NCI-H524 (cell line): Measurements from ENCODE around the gene CTAGE9.

Experiments
- DNase-seq, 2 experiments: peaks; one replicate each; lab custom pipeline; 2025; lab: John Stamatoyannopoulos, UW

Gene CTAGE9

GRCh38 chr6:131673184-131673583, 37.6 kb downstream of the CTAGE9 start:
- DNase-seq, result no peak

- no peak for DNase-seq
Measured at GRCh38 chr6:131669891-131670290, 40.9 kb downstream of the CTAGE9 start.

DNA sequence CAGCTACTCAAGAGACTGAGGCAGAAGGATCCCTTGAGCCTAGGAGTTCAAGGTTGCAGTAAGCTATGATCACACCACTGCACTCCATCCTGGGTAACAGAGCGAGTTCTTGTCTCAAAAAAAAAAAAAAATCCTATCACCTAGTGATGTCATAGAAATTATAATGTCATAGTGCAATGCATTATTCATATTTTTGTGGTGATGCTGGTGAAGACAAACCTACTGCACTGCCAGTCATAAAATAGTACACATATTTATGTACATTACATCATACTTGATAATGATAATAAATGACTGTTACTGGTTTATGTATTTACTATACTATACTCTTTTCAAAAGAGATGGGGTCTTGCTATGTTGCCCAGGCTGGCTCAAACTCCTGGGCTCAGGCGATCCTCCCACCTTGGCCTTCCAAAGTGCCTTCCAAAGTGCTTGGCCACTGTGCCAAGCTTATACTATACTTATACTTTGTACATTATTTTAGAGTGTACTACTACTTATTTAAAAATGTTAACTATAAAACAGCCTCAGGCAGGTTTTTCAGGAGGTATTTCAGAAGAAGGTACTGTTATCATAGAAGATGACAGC, 47.1 kb downstream of the CTAGE9 start:
- no peak for DNase-seq

DNA sequence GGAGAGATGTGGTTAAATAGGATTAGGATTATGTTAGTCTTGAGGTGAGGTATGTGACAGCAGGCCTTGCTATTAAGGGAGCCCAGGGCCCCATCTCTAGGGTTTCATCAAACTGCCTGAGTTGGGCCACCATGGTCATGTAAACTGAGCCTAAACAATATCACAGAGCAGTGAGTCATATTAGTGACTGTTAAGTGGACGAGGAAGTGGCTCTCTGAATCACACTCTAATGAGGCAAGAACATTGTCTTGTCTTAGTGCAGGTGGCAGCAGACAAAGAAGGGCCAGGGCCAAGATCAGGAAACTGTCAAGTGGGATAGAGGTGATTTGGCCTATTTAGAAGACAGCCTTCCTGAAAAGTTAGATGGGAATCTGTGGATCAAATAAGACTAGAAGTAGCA, 50.6 kb downstream of the CTAGE9 start:
- DNase-seq, result no peak
